CD4-positive, alpha-beta T cell (primary cell): ENCODE results near the gene OLFML2A. TPM values are rescaled to one million over a fixed set of nuclear protein-coding genes. Genes with fewer than 3 reads are reported as not detected.

Source experiments
- ATAC-seq: fragments of 200-7000 bp; cut with Tn5 transposase; one replicate; pipeline ENCODE4 v1.10.0; 2022; ENCODE audit warnings: mild to moderate bottlenecking; ENCODE audit not compliant: poor library complexity
- CTCF ChIA-PET: fragments of 350-600 bp; sonication (Branson Sonifier 250); formaldehyde crosslinking; loops from one replicate; lab custom pipeline; 2021; ENCODE audit warnings: antibody characterized with exemption, inconsistent platforms; lab: Charles Lee
- POLR2A ChIA-PET: fragments of 350-600 bp; sonication (Branson Sonifier 250); formaldehyde crosslinking; loops from one replicate; lab custom pipeline; 2021; ENCODE audit warnings: antibody characterized with exemption, inconsistent platforms; lab: Charles Lee
- DNase-seq, 14 experiments: peaks; one replicate each; pipeline ENCODE4 v3.0.0-alpha.2; 2013 to 2020; ENCODE audit warnings: mixed read lengths in 2 of 14
- H3K27ac ChIP-seq, 2 donors: one replicate each; pipeline versions ENCODE4 v1.5.1 to v1.7.0; 2013; ENCODE audit warnings: low read length in 2 of 2, low read depth in 1 of 2, mild to moderate bottlenecking in 1 of 2
- H3K27me3 ChIP-seq, 2 experiments: 1 replicate in 1 of 2; 2 replicates in 1 of 2; pipeline versions ENCODE4 v1.6.1 to v1.7.0; 2013; ENCODE audit warnings: low read length in 2 of 2, control low read depth in 1 of 2, mild to moderate bottlenecking in 1 of 2, moderate library complexity in 1 of 2; ENCODE audit not compliant: insufficient read depth in 2 of 2, control insufficient read depth in 1 of 2
- H3K36me3 ChIP-seq: one replicate; pipeline ENCODE4 v1.6.1; 2013; ENCODE audit warnings: low read length, control low read depth; ENCODE audit not compliant: insufficient read depth
- H3K4me1 ChIP-seq: one replicate; pipeline ENCODE4 v1.6.1; 2013; ENCODE audit warnings: low read length, control low read depth; ENCODE audit not compliant: insufficient read depth
- H3K4me3 ChIP-seq: one replicate; pipeline ENCODE4 v1.5.1; 2013; ENCODE audit warnings: mild to moderate bottlenecking, low read length, moderate library complexity
- H3K9me3 ChIP-seq, 2 experiments: 1 replicate in 1 of 2; 2 replicates in 1 of 2; pipeline versions ENCODE4 v1.6.1 to v1.7.0; 2013; ENCODE audit warnings: low read length in 2 of 2, mild to moderate bottlenecking in 2 of 2, control low read depth in 1 of 2, moderate library complexity in 1 of 2; ENCODE audit not compliant: control insufficient read depth in 1 of 2, insufficient read depth in 1 of 2
- H3K27ac Mint-ChIP-seq: one replicate; pipeline ENCODE4 v1.8.0; 2020; ENCODE audit warnings: mixed read lengths
- H3K27me3 Mint-ChIP-seq: one replicate; pipeline ENCODE4 v1.8.0; 2021; ENCODE audit warnings: mixed read lengths
- H3K36me3 Mint-ChIP-seq: one replicate; pipeline ENCODE4 v1.8.0; 2021; ENCODE audit warnings: low read depth, mixed read lengths
- H3K4me1 Mint-ChIP-seq: one replicate; pipeline ENCODE4 v1.8.0; 2021; ENCODE audit warnings: low read depth, mixed read lengths
- H3K4me3 Mint-ChIP-seq: one replicate; pipeline ENCODE4 v1.8.0; 2020; ENCODE audit warnings: mild to moderate bottlenecking, mixed read lengths
- H3K9me3 Mint-ChIP-seq: one replicate; pipeline ENCODE4 v1.8.0; 2020; ENCODE audit warnings: mixed read lengths
- CTCF ChIP-seq: fragments of 200-600 bp; IDR thresholded peaks from one replicate; pipeline ENCODE4 v1.8.0; 2022; ENCODE audit warnings: antibody characterized with exemption, mild to moderate bottlenecking
- intact Hi-C, 2 experiments: fragments of 100-400 bp; cut with DNase I in 1 of 2; cut with micrococcal nuclease in 1 of 2; formaldehyde crosslinking; loops; one replicate each; pipeline versions ENCODE4 v1.15.1 to v1.9.0; 2023 to 2025; cut with DNase I, micrococcal nuclease
- total RNA-seq, 174 experiments: library from RNA in 2 of 174; stranded (reverse) in 2 of 174; gene quantifications; one replicate each; pipeline ENCODE4 v1.2.3 and lab custom pipeline; 2021 to 2026

OLFML2A gene
- total RNA-seq, 2 experiments from 2014 or later: not detected

GRCh38 chr9:124860582-124861341 lies 83.8 kb downstream of the OLFML2A start:
- DNase-seq: peak in 1 of 14 experiments; percentile 21
- intact Hi-C loops: loop anchor here (1.0 to 10.0 kb wide), 5 partner anchors 82 to 384 kb away; partner anchors contain the start of genes GOLGA1 (in 1 of the 2), HSPA5 (in 1 of the 2), NR6A1 (in 1 of the 2) and SCAI (in 1 of the 2)
- Mint-ChIP-seq H3K36me3 (peaks cover 53% of the 10 kb centered on the region), H3K27me3 (no peaks in the 10 kb centered on the region), H3K4me3 (peak overlapping the region; percentile 96), H3K27ac (peak overlapping the region; percentile 92), H3K4me1 (peaks cover 38% of the 10 kb centered on the region), H3K9me3 (no peaks in the 10 kb centered on the region)
- CTCF ChIA-PET: interaction anchor here (0.6 to 2.4 kb wide), 8 partner anchors 8 to 1544 kb away, joined by 3 to 33 read pairs (median 6); partner anchors contain the start of genes NR6A1 and WDR38
- peaks cover 46% of the 10 kb centered on the region for H3K4me1 ChIP-seq
- TF ChIP-seq CTCF: no peak
- no peaks in the 10 kb centered on the region for H3K27me3 ChIP-seq
- POLR2A ChIA-PET: interaction anchor here (0.6 to 2.9 kb wide), 11 partner anchors 8 to 265 kb away, joined by 3 to 21 read pairs (median 4); partner anchors contain the start of genes GOLGA1, NR6A1 and WDR38
- ATAC-seq: no peak
- peak overlapping the region; percentile 89 for H3K4me3 ChIP-seq
- H3K27ac ChIP-seq: peak overlapping the region; percentile 89
- H3K36me3 ChIP-seq: peaks cover 45% of the 10 kb centered on the region
- peaks cover 0 to 3% of the 10 kb centered on the region in 2 experiments for H3K9me3 ChIP-seq

GRCh38 chr9:124861342-124862229 lies 84.7 kb downstream of the OLFML2A start, which contains the start of the genes ARPC5L and RPL35:
ARPC5L (plus strand) TSS chr9:124862130; CDS start chr9:124869291, 7,161 bp downstream.
RPL35 (minus strand) TSS chr9:124861957; CDS start chr9:124861912, 45 bp downstream.
- peak; percentile 23 for TF ChIP-seq CTCF
- Mint-ChIP-seq H3K27ac (peak within 1 kb of the TSS; percentile 92), H3K4me3 (peak within 1 kb of the TSS; percentile 96), H3K36me3 (peaks cover 53% of the 10 kb centered on the region), H3K4me1 (peaks cover 38% of the 10 kb centered on the region), H3K27me3 (no peaks in the 10 kb centered on the region), H3K9me3 (no peaks in the 10 kb centered on the region)
- H3K27me3 ChIP-seq: no peaks in the 10 kb centered on the region
- DNase-seq (peak; percentile 91 to 98 (median 95)), ATAC-seq (peak; percentile 92)
- ChIA-PET POLR2A (interaction anchor here (0.6 to 2.9 kb wide), 19 partner anchors 7 to 400 kb away, joined by 3 to 21 read pairs (median 4); partner anchors contain the start of genes GAPVD1, GOLGA1, HSPA5 and NR6A1), CTCF (interaction anchor here (0.6 to 2.4 kb wide), 8 partner anchors 9 to 1544 kb away, joined by 3 to 33 read pairs (median 6); partner anchors contain the start of genes NR6A1 and WDR38)
- H3K36me3 ChIP-seq: peaks cover 45% of the 10 kb centered on the region
- peaks cover 0 to 3% of the 10 kb centered on the region in 2 experiments for H3K9me3 ChIP-seq
- H3K4me1 ChIP-seq: peaks cover 46% of the 10 kb centered on the region
- intact Hi-C loops: loop anchor here (1.0 to 10.0 kb wide), 5 partner anchors 81 to 383 kb away; partner anchors contain the start of genes GOLGA1 (in 1 of the 2), HSPA5 (in 1 of the 2), NR6A1 (in 1 of the 2) and SCAI (in 1 of the 2)
- H3K27ac ChIP-seq: peak within 1 kb of the TSS; percentile 89 to 92
- H3K4me3 ChIP-seq: peak within 1 kb of the TSS; percentile 89
